ENCODE measurements around the gene F2R. TPM values are rescaled to one million over a fixed set of nuclear protein-coding genes. Genes with fewer than 3 reads are reported as not detected.

The F2R gene
- total and polyA plus RNA-seq, 9 of the 15 experiments (the other 6 are each of a cell fraction or from before 2014, with no cell fraction given), result 4.0 to 34.7 (median 15.1) TPM

GRCh38 chr5:76690037-76690679 is 25.8 kb upstream of the F2R start:
- H2AFZ ChIP-seq (ENCODE audit: low read depth, low read length), result no peak overlapping the region
- no peaks in the 10 kb centered on the region for H3K27me3 ChIP-seq (ENCODE audit: control insufficient read depth in 2 of 2, insufficient read depth in 2 of 2, low read length in 2 of 2)
- H3K4me2 ChIP-seq (ENCODE audit: insufficient read depth, low read length), result no peak overlapping the region
- no peaks in the 10 kb centered on the region for H3K79me2 ChIP-seq (ENCODE audit: control insufficient read depth, insufficient read depth, low read length)
- no peak overlapping the region for H3K27ac ChIP-seq (ENCODE audit: extremely low read depth, low read depth, low read length)
- no peak overlapping the region for H3K4me3 ChIP-seq
- ATAC-seq (no peak), FAIRE-seq (no peak), DNase-seq (ENCODE audit: extremely low read depth in 1 of 4, low spot score in 3 of 4) (no peak)
- no peaks in the 10 kb centered on the region for H3K9me1 ChIP-seq (ENCODE audit: control insufficient read depth, insufficient read depth, low read length)
- no peaks in the 10 kb centered on the region for H3K36me3 ChIP-seq (ENCODE audit: control insufficient read depth, insufficient read depth, low read length)
- BruUV-seq (replicated peaks), result no TSS peak
- no peaks in the 10 kb centered on the region for H4K20me1 ChIP-seq (replicated peaks; ENCODE audit: control insufficient read depth, insufficient read depth, low read length)
- intact Hi-C loops (cut with micrococcal nuclease) (no loop called here), in situ Hi-C loops (cut with MboI) (no loop called here)
- H3K9ac ChIP-seq (ENCODE audit: insufficient read depth in 1 of 2, low read depth in 2 of 2, low read length in 2 of 2), result no peak overlapping the region
- H3K4me1 ChIP-seq (replicated peaks in 1 of 2; ENCODE audit: control insufficient read depth in 2 of 2, insufficient read depth in 2 of 2, low read length in 2 of 2), result peaks cover 0 to 10% of the 10 kb centered on the region in 2 experiments; a peak in 3 of 5 replicates
- WGBS (ENCODE audit: insufficient coverage, low coverage, missing lambda C conversion rate), result 78% methylated on average over 3 of the region's 3 CpGs
- TF ChIP-seq DLX4 (CRISPR knock-in tag; IDR thresholded peaks at IDR 0.05), result no peak
- TF ChIP-seq XRCC3 (IDR thresholded peaks at IDR 0.05), result no peak
- TF ChIP-seq MCM5 (IDR thresholded peaks at IDR 0.05; ENCODE audit: low read depth), result no peak
- H3K9me3 ChIP-seq (replicated peaks; ENCODE audit: control insufficient read depth, insufficient read depth, low read depth, low read length), result no peaks in the 10 kb centered on the region
- ChIA-PET POLR2A (interaction anchor here (0.6 to 2.6 kb wide), 4 partner anchors 10 to 327 kb away, joined by 3 to 9 read pairs (median 6); no protein-coding TSS in a partner anchor), CTCF (ENCODE audit: low intra/inter-chr PET ratio) (no interaction called here)

DNA sequence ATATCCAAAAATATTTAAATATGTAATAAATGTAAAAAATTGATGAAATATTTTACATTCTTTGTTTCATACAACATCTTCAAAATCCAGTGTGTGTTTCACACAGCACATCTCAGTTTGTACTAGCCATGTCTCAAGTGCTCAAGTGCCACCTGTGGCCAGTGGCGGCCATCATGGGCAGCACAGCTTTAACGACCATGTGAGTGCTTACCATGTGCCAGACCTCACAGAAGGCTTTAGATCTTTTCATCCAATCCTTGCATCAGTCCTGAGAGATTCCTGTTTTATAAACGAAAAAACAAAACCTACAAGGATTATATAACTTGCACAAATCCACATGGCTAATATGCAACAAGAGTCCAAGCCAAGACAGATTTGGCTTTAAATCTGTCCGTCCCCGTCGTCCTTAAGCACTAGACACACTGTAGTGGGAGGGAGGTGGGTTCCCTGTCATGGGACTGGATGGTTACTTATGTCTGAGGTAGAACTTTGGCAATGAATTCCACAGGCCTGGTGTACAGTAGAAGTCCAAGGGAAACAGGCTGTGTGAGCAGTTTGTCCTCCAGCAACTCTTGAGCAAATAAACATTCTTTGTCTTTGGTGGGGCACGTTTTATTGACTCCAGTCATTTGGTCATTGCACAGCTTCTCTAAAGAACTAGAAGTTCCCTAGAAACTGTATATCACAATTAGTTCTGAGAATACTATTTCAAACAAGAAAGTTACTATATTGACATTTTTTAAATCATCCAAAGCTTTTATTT is 25.0 kb upstream of the F2R start:
- in situ Hi-C loops (cut with MboI) (no loop called here), intact Hi-C loops (cut with micrococcal nuclease) (no loop called here)
- no peak overlapping the region for H3K4me2 ChIP-seq (ENCODE audit: insufficient read depth, low read length)

More for the DNA sequence above, 25.0 kb upstream of the F2R start:
- CTCF ChIA-PET (ENCODE audit: low intra/inter-chr PET ratio), result no interaction called here
- Histone ChIP-seq H3K9me1 (ENCODE audit: control insufficient read depth, insufficient read depth, low read length) (no peaks in the 10 kb centered on the region), H3K79me2 (ENCODE audit: control insufficient read depth, insufficient read depth, low read length) (no peaks in the 10 kb centered on the region), H4K20me1 (replicated peaks; ENCODE audit: control insufficient read depth, insufficient read depth, low read length) (no peaks in the 10 kb centered on the region), H3K27ac (ENCODE audit: extremely low read depth, low read depth, low read length) (no peak overlapping the region), H2AFZ (ENCODE audit: low read depth, low read length) (no peak overlapping the region), H3K9me3 (replicated peaks; ENCODE audit: control insufficient read depth, insufficient read depth, low read depth, low read length) (no peaks in the 10 kb centered on the region), H3K4me1 (replicated peaks in 1 of 2; ENCODE audit: control insufficient read depth in 2 of 2, insufficient read depth in 2 of 2, low read length in 2 of 2) (peaks cover 0 to 3% of the 10 kb centered on the region in 2 experiments; a peak in 2 of 5 replicates), H3K4me3 (no peak overlapping the region), H3K27me3 (ENCODE audit: control insufficient read depth in 2 of 2, insufficient read depth in 2 of 2, low read length in 2 of 2) (no peaks in the 10 kb centered on the region), H3K9ac (ENCODE audit: insufficient read depth in 1 of 2, low read depth in 2 of 2, low read length in 2 of 2) (no peak overlapping the region), H3K36me3 (ENCODE audit: control insufficient read depth, insufficient read depth, low read length) (no peaks in the 10 kb centered on the region)
- no peak for TF ChIP-seq HES1 (IDR thresholded peaks at IDR 0.05; ENCODE audit: low read depth)
- TF ChIP-seq YY1 (IDR thresholded peaks at IDR 0.05; ENCODE audit: borderline replicate concordance in 1 of 3, control insufficient read depth in 1 of 3, extremely low read depth in 1 of 3, insufficient read depth in 3 of 3, insufficient read length in 1 of 3, insufficient replicate concordance in 2 of 3, low read depth in 1 of 3, low read length in 2 of 3), result peak in 1 of 3 experiments; percentile 24
- POLR2A ChIA-PET, result interaction anchor here (0.6 to 2.6 kb wide), 4 partner anchors 14 to 131 kb away, joined by 3 to 9 read pairs (median 6); no protein-coding TSS in a partner anchor
- 61% methylated on average over 7 of the region's 7 CpGs for WGBS (ENCODE audit: insufficient coverage, low coverage, missing lambda C conversion rate)
- ATAC-seq, result no peak
- peak; percentile 26 for FAIRE-seq
- BruUV-seq (replicated peaks), result no TSS peak
- no peak for DNase-seq (ENCODE audit: extremely low read depth in 1 of 4, low spot score in 3 of 4)
